NCI-H1105 (cell line): ENCODE results near the gene CMTM4.
"Not testable (repeated sequence)": the region's sequence is repeated elsewhere in the genome, so short reads cannot be mapped to it uniquely, and the experiment has no call there.

Source experiments
- DNase-seq: peaks from one replicate; lab custom pipeline; 2025; lab: John Stamatoyannopoulos, UW

The CMTM4 gene

DNA sequence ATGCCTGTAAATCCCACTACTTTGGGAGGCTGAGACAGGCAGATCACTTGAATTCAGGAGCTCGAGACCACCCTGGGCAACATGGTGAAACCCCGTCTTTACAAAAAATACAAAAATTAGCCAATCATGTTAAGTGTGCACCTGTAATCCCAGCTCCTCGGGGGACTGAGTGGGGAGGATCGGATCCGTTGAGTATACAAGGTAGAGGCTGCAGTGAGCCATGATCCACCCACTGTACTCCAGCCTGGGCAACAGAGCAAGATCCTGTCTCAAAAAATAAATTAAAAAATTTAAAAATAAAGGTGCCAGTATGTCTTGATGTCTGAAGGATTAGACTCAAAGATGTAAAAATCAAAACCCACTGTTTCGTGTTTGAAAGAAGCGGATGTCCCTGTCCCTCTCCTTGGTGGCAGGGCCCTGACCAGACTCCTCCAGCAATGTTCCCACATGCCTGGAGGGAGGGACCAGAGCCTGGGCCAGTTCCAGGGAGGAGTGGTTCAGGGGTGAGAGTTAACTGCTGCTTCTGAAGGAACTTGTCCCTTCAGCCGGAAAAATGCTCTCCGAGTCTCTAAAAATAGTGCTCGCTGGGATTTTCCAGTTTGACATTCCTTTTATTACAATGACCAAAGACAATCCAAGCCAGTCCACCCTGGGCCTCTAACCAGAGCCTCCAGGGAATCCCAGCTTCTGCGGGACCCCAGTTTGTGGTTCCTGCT is 9.4 kb upstream of the CMTM4 start:
- DNase-seq = no peak

DNA sequence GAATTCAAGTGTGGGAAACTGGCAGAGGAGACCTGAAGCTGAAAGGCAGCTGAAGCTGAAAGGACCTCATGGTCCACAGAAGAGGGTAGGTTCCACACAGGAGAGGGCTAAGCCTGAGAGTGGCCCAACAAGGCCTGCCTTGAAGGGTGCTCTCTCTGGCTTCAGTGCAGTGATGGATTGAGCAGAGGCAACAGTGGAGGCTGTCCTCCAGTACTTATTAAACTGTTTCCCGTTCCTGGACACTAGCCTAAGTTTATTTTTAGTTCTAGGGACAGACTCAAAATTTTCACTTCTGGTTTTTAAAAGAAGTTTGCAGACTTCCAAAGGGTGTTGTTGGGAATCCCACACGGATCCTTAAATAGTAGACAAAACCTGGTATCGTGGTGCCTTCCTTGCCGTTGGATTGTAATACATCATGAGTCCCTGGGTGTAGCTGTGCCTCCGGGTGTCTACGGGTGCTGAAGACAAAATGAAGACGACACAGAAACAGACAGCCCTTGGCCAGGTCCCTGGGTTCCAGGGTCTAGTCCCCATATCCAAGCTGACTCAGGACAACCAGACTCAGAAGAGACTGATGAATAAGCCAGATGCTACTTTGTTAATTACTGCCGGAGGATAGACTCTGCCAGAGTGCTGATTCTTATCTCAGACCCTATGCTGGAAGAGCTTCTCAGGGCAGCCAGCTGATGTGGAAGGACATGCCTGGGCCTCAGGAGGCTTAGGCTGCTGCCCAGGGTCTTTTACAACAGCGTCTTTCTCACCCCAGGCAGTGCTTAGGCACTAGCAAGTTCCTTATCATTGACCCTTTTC is 7.1 kb upstream of the CMTM4 start:
- DNase-seq = no peak

DNA sequence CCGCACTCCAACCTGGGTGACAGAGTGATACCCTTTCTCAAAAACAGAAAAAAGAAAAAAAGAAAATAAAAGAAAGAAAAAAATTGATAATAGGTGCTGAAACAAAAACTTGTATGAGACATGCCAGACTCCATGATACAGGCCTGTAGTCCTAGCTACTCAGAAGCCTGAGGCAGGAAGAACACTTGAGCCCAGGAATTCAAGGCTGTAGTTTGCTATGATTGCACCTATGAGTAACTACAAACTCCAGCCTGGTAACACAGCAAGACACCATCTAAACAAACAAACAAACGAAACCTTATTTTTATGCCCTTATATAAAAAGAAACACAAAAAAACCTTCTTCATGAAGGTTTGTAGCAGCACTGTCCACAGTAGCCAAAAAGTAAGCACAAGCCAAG is 5.0 kb upstream of the CMTM4 start:
- no peak for DNase-seq

DNA sequence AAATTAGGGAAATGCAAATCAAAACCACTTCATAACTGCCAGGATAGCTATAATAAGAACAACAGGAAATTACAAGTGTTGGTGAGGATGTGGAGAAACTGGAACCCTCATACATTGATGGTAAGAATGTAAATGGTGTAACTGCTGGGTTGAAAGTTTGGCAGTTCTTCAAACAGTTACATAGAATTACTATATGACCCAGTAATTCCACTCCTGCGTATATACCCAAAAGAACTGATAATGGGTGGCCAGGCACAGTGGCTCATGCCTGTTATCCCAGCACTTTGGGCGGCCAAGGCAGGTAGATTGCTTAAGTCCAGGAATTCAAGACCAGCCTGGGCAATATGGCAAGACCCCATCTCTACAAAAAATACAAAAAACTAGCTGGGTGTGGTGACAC is 4.5 kb upstream of the CMTM4 start:
- no peak for DNase-seq

DNA sequence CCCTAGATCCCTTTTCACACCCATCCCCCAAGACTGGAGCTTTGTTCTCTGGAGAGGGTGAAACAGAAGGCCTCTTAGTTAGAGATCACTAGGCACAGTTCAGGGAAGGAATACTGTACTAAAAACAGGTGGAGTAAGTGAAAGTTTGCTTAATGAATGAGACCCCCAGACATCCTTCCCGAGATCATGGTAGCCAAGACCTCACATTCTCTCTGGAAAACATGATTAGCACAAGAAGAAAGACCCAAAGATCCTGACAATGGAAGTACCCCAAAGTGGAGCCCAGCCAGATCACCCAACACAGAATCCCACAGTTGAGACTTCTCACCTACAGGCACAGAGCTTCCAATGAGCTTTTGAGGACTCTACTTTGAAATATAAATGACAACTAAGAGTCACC is 3.4 kb upstream of the CMTM4 start:
- no peak for DNase-seq

DNA sequence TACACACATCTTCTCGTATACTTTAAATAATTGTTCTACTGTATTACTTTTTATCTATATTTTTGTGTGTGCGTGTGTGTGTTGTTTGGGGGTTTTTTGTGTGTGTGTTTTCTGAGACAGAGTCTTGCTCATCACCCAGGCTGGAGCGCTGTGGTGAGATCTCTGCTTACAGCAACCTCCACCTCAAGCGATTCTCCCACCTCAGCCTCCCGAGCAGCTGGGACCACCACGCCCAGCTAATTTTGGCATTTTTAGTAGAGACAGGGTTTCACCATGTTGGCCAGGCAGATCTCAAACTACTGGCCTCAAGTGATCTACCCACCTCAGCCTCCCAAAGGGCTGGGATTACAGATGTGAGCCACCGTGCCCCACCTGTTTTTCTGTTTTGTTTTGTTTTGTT is 1.5 kb upstream of the CMTM4 start:
- DNase-seq = no peak

DNA sequence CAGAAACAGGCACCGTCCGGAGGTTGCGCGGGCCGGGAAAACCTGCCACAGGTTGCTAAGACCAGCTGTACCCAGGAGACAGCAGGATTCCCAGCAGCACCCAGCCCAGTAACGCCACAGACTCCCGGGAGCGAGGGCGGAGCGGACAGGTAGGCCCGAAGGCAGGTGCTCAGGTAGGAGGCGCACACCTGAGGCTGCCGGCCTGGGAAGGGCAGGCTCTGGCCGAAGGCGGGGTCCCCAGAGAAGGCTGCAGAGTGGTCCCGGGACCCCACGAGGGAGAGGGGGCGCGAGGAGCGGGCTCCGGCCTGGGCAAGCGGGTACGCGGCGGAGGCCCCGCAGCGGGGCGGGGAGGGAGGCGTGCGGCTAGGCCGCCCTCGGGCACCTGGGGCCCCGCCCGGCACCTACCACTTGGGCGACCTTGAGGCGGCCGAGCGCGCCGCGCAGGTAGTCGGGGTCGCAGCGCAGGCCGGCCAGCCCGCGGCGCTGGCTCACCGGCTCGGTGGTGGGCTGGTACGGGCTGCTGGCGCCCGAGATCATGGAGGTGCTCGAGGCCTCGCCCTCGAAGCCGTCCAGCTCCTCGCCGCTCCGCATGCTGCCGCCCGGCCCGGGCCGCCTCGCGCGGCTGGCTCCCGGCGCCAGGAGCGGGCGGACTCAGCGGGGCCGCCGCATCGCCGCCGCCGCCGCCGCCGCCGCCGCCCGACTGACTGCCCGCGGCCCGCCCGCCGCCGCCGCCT is 441 bp downstream of the CMTM4 start:
- peak; percentile 4 for DNase-seq

DNA sequence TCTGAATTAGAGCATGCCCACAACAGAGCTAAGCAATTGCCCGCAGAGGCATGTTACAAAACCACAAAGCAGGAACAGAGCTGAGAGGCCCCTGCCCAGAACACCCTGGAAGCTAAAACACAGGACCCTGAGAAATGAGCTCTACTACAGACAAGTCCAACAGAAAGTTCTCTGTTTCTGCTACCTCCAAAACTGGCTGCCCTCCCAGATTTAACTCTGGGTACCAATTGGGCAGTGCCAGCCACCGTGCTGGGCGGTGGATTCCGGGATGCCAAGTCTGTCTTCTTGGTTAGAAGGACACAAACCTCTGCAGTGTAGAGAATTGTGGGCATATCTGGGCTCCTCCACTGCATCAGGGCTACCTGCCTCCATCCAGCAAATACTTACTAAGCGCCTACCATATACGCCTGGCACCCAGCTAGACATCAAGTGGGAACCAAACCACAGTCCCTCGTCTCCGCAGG is 1.0 kb downstream of the CMTM4 start:
- no peak for DNase-seq

DNA sequence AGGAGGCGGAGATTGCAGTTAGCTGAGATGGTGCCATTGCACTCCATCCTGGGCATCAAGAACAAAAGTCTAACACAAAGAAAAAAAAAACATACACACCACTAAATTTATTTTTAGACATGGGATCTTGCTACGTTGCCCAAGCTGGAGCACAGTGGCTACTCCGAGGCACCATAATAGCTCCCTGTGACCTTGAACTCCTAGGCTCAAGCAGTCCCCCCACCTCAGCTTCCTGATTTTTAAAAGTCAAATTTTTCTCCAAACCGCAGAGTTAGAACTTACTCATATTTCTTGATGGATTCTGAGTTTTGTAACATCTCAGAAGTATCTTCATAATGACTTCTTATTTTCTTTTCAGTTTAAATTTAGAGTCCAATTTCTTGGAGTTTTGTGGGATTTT is 3.4 kb downstream of the CMTM4 start:
- no peak for DNase-seq

DNA sequence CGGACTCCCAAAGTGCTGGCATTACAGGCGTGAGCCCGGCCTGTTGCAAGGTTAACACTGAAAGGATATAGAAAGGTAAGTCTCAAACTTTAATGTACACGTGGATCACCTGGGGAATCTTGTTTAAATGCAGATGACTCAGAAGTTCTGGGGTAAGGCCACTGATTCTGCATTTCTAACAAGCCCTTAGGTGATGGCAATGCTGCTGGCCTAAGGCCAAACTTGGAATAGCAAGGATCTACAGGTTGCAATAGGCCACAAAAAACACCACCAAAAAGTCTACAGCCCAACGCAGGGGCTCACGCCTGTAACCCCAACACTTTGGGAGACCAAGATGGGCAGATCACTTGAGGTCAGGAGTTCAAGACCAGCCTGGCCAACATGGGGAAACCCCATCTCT is 4.2 kb downstream of the CMTM4 start:
- no peak for DNase-seq

DNA sequence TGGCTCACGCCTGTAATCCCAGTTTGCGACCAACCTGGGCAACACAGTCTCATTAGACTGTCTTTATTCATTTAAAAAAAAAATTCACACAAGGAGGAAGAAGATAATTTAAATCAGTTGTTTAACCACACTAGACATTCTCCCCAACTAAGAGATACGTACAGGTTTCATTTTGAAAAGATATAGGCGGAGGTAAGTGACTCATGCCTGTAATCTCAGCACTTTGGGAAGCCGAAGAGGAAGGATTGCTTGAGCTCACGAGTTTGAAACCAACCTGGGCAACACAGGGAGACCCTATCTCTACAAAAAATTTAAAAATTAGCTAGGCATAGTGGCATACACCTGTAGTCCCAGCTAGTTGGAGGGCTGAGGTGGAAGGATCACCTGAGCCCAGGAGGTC is 5.3 kb downstream of the CMTM4 start:
- no peak for DNase-seq

DNA sequence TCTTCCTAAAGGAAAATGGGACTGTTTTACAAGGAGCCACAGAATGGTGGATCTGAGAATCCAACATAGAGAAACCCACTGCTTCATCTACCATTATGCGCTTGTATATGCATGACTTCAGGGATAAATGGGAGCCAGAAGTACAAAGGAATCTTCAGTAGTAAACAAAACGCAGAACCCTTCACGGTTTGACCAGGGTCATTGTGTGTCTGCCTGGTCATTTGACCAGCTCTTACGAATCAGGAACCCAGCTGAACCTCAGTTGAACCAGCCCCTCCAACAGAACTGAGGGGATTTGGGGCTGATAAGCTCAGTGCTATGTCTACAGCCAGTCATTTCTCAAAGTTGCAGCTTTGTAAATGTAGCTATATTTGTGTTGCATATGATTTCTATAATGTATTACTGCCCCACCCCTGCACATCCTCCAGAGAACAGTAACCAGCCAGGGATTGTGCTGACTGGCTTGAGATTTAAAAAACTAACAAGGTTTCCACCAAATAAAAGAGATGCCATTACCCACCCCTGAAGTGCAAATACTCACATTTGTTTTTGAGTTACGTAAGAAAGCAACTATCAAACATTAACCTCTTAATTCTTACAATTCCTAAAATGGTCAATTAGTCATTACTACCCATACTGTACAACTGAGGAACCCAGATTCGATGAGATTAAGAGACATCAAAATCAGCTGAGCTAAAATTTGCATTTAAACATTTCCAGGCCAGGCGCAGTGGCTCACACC is 6.3 kb downstream of the CMTM4 start:
- no peak for DNase-seq

DNA sequence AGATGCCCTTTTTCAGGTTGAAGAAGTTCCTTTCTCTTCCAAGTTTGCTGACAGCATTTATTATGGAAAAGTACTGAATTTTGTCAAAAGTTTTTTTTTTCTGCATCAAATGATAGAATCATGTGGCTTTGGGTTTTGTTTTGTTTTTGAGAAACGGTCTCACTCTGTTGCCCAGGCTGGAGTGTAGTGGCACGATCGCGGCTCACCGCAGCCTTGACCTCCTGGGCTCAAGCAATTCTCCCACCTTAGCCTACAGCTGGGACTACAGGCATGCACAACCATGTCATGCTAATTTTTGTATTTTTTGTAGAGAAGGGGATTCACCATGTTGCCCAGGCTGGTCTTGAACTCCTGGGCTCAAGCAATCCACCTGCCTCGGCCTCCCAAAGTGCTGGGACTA is 7.3 kb downstream of the CMTM4 start:
- no peak for DNase-seq

DNA sequence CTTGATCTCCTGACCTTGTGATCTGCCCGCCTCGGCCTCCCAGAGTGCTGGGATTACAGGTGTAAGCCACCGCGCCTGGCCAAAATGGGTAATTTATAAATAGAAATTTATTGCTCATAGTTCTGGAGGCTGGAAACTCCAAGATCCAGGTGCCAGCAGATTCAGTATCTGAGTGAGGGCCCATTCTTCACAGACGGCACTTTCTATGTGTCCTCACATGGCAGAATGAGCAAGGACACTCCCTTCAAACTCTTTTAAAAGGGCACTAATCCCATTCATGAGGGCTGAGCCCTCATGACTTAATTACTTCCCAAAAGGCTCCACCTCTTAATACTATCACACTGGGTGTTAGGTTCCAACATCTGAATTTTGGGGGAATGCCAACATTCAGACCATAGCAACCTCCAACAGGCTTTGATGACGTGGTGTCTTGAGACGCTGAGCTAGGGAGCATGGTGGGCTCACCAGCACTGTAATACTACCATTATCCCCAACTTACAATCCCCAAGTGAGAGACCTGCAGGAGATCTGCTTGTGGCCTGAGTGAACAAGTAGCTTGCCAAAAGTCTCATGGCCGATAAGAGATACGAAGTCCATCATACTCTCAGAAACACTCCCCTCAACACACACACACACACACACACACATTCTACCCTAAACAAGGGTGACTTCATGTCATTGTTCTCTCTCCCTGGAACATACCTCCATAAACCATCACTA is 8.5 kb downstream of the CMTM4 start:
- DNase-seq = no peak

DNA sequence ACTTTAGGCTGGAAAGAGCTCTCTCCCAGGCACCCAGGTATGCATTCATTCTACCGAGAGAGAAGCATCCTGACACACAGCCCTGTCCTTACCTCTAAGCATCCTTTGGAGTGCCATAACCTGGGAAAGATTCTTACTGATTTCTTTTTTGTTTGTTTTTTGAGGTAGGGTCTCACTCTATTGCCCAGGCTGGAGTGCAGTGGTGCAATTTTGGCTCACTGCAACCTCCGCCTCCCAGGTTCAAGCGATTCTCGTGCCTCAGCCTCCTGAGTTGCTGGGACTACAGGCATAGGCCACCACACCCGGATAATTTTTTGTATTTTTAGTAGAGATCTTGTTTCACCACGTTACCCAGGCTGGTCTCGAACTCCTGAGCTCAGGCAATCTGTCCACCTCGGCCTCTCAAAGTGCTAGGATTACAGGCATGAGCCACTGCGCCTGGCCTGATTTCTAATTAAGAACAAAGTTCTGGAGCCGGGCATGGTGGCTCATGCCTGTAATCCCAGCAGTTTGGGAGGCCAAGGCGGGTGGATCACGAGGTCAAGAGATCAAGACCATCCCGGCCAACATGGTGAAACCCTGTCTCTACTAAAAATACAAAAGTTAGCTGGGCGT is 10.9 kb downstream of the CMTM4 start:
- not testable (repeated sequence) for DNase-seq

DNA sequence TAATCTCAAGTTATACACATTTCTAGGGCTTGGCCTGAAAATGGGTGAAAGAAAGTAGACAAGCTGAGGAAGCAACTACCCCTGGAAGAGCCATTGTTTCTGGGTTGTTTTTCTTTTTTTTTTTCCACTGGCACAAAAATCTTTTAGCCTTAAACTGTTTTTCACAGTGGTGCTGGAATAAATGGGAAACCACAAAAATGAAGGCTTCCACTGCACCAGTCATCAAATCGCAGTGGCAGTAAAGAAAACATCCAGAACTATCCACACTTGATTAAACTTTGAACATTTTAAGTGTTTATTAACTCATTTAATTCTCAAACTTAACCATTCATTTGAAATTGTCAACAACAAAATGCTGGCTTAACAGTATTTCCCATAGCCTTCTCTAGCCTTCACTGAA is 14.3 kb downstream of the CMTM4 start:
- DNase-seq = no peak

DNA sequence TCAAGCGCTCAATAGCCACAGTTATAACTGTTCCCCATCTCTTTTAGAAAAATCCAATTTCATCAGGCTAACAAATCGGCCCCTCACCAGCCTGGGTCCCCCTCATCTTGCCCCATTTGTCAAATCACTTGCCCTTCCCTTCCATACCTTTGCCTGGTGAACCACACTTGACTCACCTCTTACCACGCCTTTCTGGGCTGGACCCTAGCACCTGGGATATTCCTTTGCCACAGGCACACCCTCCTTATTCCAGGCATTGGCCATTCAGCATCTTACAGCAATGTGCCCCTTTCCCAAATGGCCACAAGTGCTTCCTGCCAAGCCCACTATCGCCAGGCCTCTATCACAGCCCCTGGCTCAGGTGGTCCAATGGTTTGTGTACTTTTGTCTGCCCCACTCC is 14.9 kb downstream of the CMTM4 start:
- no peak for DNase-seq

DNA sequence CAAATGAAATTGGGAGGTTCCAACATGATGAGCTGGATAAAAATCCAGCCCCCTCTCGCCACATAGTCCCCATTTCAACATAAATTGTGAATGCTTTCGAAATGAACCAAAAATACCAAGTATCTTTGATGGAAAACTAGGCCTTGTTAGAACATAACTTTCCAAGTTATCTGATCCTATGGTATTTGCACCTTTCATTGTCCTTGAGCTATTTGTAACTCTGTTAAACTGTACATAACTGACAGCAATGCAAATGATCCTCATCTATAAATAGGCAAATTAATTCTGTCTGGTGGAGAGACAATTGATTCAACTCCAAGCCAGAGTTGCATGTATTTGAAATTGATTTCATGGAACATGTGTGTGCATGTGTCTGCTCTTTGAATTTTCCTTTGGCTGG is 18.2 kb downstream of the CMTM4 start:
- DNase-seq = no peak

DNA sequence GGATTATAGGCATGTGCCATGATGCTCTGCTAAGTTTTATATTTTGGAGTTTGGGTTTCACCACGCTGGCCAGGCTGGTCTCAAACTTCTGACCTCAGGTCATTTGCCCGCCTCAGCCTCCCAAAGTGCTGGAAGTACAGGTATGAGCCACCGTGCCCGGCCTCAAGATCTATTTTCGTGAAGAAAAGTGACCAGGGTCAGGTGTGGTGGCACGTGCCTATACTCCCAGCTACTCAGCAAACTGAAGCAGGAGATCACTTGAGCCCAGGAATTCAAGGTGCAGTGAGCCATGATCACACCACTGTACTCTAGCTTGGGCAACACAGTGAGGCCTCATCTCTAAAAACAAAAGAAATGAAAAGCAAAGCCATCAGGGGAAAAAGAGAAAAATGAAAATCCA is 18.7 kb downstream of the CMTM4 start:
- no peak for DNase-seq

DNA sequence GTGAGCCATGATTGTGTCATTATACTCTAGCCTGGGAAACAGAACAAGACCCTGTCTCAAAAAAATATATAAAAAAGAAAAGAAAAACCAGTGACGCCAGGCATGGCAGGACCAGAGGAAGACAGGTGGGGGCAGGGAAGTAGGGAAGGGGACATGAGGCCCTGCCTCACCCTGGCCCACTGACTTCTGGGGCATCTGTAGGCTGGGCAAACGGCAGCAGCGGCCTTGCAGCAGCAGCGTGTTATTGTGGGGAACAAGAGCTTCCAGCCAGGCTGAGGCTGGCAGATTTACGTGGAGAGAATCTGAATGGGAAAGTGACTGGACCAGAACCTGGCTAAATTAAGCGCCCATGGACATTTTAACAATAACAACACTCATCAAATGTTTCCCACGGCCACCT is 19.4 kb downstream of the CMTM4 start:
- no peak for DNase-seq

DNA sequence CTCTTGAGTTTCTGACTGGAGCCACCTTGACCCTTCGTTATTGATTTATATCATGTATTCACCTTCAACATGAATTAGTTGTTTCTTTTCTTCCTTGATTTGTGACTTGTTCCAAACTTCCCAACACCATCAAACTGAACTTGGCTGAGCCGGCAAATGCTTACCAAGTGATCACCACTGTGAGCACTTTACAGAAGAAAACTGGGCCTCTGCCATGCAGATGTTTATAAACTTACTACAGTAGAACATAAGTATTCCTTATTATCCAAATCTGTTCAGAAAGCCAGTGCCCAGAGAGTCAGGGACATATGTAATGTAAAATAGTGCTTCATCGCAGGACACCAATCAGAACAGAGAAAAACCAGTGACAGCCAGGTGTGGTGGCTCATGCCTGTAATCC is 19.9 kb downstream of the CMTM4 start:
- DNase-seq = no peak
